Erythroblast (primary cell): ENCODE measurements around the gene AVEN.

Experiments
- GATA1 ChIP-seq: IDR thresholded peaks from 2 replicates; pipeline ENCODE4 v1.6.1; 2011; ENCODE audit warnings: low read depth, mild to moderate bottlenecking, control low read depth, low read length, moderate library complexity
- POLR2A ChIP-seq: IDR thresholded peaks from 2 replicates; pipeline ENCODE4 v1.6.1; 2011; ENCODE audit warnings: mild to moderate bottlenecking, low read length

DNA sequence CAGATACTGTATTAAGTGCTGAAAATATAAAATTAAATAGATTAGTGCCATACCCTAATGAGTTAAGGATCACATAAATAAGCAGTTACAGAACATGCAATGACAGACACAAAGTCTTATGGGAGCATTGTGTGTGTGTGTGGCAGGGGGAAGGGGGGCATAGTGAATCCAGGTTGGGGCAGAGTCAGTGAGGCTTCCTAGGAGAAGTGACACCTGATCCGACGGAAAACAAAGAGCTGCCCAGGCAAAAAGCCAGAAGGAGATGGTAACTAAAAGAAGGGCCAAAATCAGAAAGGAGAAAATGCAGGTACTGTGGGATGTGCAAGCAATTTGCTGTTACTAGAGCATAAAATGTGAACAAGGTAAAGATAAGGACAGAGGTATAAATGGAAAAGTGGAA, 150.8 kb downstream of the AVEN start:
- TF ChIP-seq POLR2A = no peak
- TF ChIP-seq GATA1 = no peak
